Naive B cell (primary cell): Measurements from ENCODE around the gene KIF1A. TPM values are rescaled to one million over a fixed set of nuclear protein-coding genes. Genes with fewer than 3 reads are reported as not detected.
"Not testable (repeated sequence)": the region's sequence is repeated elsewhere in the genome, so short reads cannot be mapped to it uniquely, and the experiment has no call there.

Source experiments
- ATAC-seq, 2 donors: fragments of 150-1000 bp; cut with Tn5 transposase; 2 replicates each; pipeline ENCODE4 v1.10.0; 2021; ENCODE audit warnings: low read depth in 2 of 2, mild to moderate bottlenecking in 2 of 2, moderate library complexity in 2 of 2
- DNase-seq: peaks from one replicate; pipeline ENCODE4 v3.0.0; 2022
- H3K27ac Mint-ChIP-seq, 6 donors: one replicate each; pipeline ENCODE4 v1.8.0; 2020 to 2022; ENCODE audit warnings: mild to moderate bottlenecking in 6 of 6, mixed read lengths in 6 of 6, moderate library complexity in 5 of 6, inconsistent platforms in 2 of 6
- H3K27me3 Mint-ChIP-seq, 3 donors: one replicate each; pipeline ENCODE4 v1.8.0; 2021 to 2022; ENCODE audit warnings: mixed read lengths in 3 of 3, mild to moderate bottlenecking in 1 of 3
- H3K36me3 Mint-ChIP-seq, 2 donors: one replicate each; pipeline ENCODE4 v1.8.0; 2020 to 2022; ENCODE audit warnings: mixed read lengths in 2 of 2, inconsistent platforms in 1 of 2, mild to moderate bottlenecking in 1 of 2
- H3K4me1 Mint-ChIP-seq, 3 donors: one replicate each; pipeline ENCODE4 v1.8.0; 2020 to 2022; ENCODE audit warnings: mixed read lengths in 3 of 3, inconsistent platforms in 1 of 3, mild to moderate bottlenecking in 1 of 3, moderate library complexity in 1 of 3
- H3K4me3 Mint-ChIP-seq, 8 donors: one replicate each; pipeline ENCODE4 v1.8.0; 2020 to 2022; ENCODE audit warnings: mild to moderate bottlenecking in 8 of 8, mixed read lengths in 8 of 8, moderate library complexity in 8 of 8, inconsistent platforms in 2 of 8
- H3K9me3 Mint-ChIP-seq, 7 donors: one replicate each; pipeline ENCODE4 v1.8.0; 2020 to 2022; ENCODE audit warnings: mixed read lengths in 7 of 7, mild to moderate bottlenecking in 5 of 7, inconsistent platforms in 2 of 7, moderate library complexity in 1 of 7
- polyA plus RNA-seq, 6 donors: library from polyadenylated mRNA; unstranded; fragments of 300-500 nt; fragmentation: Illumina TruSeq; gene quantifications; one replicate each; pipeline ENCODE4 v1.2.3, GENCODE V29; 2021; ENCODE audit warnings: low read depth in 6 of 6

The KIF1A gene
- polyA plus RNA-seq, 6 donors from 2014 or later = not detected

DNA sequence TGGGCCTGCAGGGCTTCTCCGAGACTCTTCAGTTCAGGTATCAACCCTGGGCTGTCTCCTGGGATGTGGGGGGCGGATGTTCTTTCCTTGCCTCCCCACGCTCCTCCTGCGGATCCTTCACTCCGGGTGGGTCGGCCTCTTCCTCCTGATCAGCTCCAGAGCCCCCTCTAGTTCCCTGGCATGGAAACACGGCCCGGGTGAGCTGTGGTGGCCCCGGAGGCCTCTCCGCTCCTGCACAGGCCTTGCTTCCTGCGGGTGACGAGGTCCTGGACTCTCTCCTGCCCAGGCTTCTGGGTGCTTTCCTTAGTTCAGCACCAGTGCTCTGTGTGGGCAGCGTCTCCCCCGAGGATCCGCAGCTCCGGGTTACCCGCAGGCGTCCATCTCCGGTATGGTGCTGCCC lies 124.4 kb downstream of the KIF1A start:
- H3K4me3 Mint-ChIP-seq, H3K4me1 Mint-ChIP-seq, H3K27ac Mint-ChIP-seq, H3K9me3 Mint-ChIP-seq, H3K27me3 Mint-ChIP-seq, ATAC-seq, DNase-seq, H3K36me3 Mint-ChIP-seq: not testable (repeated sequence)

GRCh38 chr2:240694304-240694703 lies 125.7 kb downstream of the KIF1A start:
- H3K9me3 Mint-ChIP-seq, H3K4me3 Mint-ChIP-seq, H3K36me3 Mint-ChIP-seq, H3K4me1 Mint-ChIP-seq, H3K27ac Mint-ChIP-seq, DNase-seq, H3K27me3 Mint-ChIP-seq, ATAC-seq: not testable (repeated sequence)

DNA sequence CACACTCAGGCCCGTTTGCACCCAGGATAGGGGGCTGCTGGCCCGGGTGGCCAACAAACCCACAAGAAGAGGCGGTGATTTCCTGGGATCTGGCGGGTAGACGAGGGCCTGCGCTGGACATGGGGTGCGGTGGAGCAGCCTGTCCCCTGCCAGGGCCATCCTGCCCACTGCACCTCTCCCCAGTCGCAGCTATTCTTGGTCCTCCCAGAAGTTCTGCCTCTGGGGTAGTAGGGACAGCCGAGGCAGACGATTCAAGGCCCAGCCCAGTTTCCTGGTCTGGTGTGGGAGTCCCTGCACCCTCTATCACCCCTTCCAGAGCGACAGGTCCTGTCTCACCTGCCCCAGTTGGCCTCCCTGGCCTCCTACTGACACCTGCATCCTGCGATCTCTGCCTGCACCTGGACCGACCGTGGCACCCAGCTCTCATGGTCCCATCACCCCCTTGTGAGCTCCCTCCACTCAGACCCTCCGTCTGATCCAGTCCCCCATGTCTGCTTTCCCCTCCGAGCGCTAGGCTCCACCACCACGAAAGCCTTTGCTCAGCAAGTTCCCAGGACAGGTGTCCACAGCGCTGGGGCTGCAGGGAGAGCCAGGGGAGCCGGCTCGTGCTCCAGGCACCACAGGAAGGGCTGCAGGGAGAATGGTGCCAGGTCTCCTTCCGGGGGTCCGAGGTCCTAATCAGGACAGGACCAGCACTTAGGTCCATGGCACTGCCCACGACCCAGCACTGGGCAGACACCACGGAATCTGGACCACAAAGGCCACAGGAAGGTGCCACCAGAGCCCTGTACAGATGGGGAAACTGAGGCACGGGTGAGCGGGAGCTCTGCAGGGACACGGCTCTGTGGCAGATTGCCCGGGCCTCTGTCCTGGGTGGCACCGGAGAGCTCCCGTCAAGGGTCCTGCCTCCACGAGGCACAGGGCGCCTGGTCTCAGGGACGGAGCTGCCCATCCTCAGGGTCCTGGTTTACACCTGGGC lies 127.1 kb downstream of the KIF1A start:
- DNase-seq, H3K27ac Mint-ChIP-seq, ATAC-seq, H3K27me3 Mint-ChIP-seq, H3K4me3 Mint-ChIP-seq, H3K4me1 Mint-ChIP-seq, H3K36me3 Mint-ChIP-seq, H3K9me3 Mint-ChIP-seq: not testable (repeated sequence)

DNA sequence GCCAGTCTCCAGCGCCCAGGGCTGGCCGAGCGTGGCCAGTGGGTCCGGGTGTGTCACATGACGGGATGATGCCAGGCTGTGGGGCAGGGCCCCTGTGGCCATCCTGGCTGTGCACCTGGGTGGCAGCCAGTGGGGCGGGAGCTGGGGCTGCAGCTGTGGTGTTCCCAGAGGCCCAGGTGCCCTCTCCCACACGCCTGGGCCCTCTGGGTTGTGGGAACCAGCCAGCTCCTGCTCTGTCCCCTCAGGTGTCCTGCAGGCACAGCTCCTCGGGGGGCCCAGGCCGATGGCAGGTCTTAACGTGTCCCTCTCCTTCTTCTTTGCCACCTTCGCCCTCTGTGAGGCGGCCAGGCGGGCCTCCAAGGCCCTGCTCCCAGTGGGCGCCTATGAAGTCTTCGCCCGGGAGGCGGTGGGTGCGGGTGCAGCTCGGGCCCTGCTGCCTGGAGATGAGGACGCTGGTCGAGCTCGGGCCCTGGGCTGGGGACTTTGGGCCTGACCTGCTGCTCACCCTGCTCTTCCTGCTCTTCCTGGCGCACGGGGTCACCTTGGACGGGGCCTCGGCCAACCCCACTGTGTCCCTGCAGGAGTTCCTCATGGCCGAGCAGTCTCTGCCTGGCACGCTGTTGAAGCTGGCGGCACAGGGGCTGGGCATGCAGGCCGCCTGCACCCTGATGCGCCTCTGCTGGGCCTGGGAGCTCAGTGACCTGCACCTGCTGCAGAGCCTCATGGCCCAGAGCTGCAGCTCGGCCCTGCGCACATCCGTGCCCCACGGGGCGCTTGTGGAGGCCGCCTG lies 128.2 kb downstream of the KIF1A start, which contains the start of gene AQP12A:
Gene AQP12A (plus strand): TSS at position 236 of the 790 bp plus-strand sequence. CDS start 48 bp downstream, at position 284.
- DNase-seq, H3K4me3 Mint-ChIP-seq, H3K27me3 Mint-ChIP-seq: not testable (repeated sequence)

GRCh38 chr2:240691075-240691427 lies 129.0 kb downstream of the KIF1A start:
- H3K9me3 Mint-ChIP-seq, DNase-seq, H3K27ac Mint-ChIP-seq, H3K27me3 Mint-ChIP-seq, ATAC-seq, H3K4me1 Mint-ChIP-seq, H3K36me3 Mint-ChIP-seq, H3K4me3 Mint-ChIP-seq: not testable (repeated sequence)

More for the DNA sequence above, 128.2 kb downstream of the KIF1A start, which contains the start of gene AQP12A:
- ATAC-seq, H3K36me3 Mint-ChIP-seq, H3K27ac Mint-ChIP-seq, H3K9me3 Mint-ChIP-seq, H3K4me1 Mint-ChIP-seq: not testable (repeated sequence)

- DNase-seq, H3K4me1 Mint-ChIP-seq, H3K36me3 Mint-ChIP-seq, H3K9me3 Mint-ChIP-seq, H3K27me3 Mint-ChIP-seq, H3K27ac Mint-ChIP-seq: not testable (repeated sequence)
- ATAC-seq = peak in 1 of 2 donors; percentile 45
- H3K4me3 Mint-ChIP-seq = peak overlapping the region in 2 of 8 donors; percentile 20 to 32
Measured at GRCh38 chr2:240690421-240691074, 129.5 kb downstream of the KIF1A start.

DNA sequence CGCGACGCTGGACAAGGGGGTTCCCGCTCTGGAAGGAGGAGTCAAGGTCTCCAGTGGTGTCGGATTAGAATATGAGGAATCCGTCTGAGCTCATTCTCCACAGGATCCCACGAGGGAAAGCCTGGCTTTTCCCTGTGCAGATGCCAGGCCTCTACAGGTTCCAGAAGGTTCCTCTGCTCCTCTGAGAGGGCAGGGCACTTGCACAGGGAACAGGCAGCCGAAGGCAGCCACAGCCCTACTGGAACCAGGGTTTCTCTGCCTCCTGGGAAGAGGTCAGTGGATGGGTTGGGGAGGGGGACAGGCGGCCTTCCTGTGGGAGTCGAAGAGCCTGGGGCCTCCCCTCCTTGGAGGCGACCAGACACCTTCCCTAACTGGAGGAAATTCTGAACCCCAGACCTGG lies 130.0 kb downstream of the KIF1A start:
- DNase-seq = no peak
- H3K4me1 Mint-ChIP-seq = no peaks in the 10 kb centered on the region
- no peaks in the 10 kb centered on the region for H3K9me3 Mint-ChIP-seq
- H3K27ac Mint-ChIP-seq = no peak overlapping the region
- no peaks in the 10 kb centered on the region for H3K36me3 Mint-ChIP-seq
- no peak for ATAC-seq
- peak overlapping the region in 2 of 8 donors; percentile 15 to 32 for H3K4me3 Mint-ChIP-seq
- H3K27me3 Mint-ChIP-seq = no peaks in the 10 kb centered on the region

DNA sequence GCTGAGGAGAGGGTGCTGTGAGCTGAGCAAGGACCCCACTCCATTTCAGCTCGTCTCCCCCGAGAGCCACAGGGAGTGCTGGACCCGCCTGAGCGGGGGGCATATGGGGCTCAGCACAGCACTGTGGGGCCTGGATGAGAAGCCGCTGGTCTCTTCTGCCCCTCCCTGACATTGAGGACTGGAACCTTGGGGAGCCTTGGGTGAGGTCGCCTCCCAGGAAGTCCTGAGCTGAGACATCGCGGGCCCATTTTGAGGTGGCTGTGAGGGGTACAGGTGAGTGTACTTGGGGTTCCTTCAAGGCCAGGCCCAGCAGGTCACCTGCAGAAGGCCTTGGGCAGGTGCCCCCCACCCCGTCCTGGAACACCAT lies 131.5 kb downstream of the KIF1A start:
- no peak overlapping the region for H3K27ac Mint-ChIP-seq
- H3K4me3 Mint-ChIP-seq = no peak overlapping the region
- DNase-seq (no peak), ATAC-seq (no peak)
- H3K27me3 Mint-ChIP-seq = no peaks in the 10 kb centered on the region
- H3K36me3 Mint-ChIP-seq = no peaks in the 10 kb centered on the region
- H3K4me1 Mint-ChIP-seq = peaks cover 0 to 8% (median 4%) of the 10 kb centered on the region in 3 donors
- H3K9me3 Mint-ChIP-seq = no peaks in the 10 kb centered on the region

DNA sequence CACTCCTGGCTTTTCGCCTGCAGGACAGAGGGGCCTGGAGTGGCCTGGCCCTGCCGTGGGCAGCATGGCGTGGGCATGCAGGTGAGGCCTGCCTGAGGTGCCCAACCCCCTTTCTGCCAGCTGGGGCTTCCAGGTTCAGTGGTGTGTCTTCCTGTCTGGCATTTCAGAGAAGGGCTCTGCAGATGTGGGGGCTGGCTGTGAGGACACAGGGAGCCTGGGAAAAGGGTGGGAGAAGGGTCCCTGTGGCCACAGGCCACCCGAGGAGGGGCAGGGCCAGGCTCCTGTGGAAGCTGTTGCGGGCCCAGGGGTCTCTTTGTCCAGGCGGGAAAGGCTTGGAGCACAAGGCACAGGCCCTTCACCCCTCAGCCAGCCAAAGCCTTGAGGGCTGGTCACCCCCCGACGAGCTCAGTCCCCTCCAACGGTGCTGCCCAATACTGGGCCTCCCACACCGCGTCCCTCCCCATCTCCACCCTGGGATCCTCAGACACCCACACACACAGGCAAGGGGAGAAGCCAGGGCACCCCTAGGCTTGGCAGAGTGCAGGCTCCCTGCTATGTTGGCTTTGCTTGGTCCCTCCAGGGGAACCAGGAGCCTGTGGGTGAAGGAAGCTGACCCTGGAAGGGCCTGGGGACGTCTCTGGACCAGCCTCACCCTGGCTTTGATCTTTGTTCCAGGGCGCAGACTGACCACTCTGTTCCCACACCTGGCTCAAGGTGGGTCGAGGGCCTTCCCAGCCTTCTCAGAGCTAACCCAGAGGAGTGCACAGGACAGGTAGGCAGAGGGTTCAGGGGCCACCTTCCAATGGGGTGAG lies 132.1 kb downstream of the KIF1A start:
- Mint-ChIP-seq H3K4me3 (no peak overlapping the region), H3K4me1 (peaks cover 0 to 11% (median 4%) of the 10 kb centered on the region in 3 donors), H3K36me3 (no peaks in the 10 kb centered on the region), H3K27me3 (no peaks in the 10 kb centered on the region), H3K27ac (no peak overlapping the region), H3K9me3 (no peaks in the 10 kb centered on the region)
- DNase-seq = no peak
- no peak for ATAC-seq

DNA sequence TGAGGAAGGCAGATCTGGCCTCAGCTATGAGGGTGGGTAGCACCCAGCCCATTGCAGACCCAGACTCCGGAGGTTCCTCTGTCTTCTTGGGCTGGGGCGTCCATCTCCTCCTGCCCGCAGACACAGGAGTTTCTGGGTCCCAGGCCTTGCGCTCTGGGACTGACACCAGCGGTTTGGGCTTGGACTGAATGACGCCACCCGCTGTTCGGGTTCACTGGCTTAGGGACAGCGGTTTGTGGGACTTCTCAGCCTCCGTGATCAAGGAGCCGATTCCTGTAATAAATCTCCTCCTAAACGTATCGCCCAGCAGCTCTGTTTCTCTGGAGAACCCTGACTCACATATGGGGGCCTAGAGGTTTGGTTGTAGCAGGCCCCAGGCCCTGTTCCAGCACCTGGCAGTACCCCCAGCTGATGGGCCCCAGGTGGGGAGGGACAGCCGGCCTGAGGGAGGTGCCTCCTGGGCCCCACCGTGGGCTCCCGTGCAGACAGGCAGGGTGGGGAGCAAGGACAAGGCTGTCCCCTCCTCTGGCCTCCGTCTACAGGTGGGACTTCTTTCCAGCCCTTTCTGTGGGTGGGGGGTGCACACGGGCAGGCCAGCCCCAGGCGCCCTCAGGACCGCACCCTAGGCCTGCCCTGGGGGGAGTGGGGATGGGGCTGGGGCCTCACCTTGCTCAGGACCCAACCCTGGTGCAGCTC lies 132.8 kb downstream of the KIF1A start:
- Mint-ChIP-seq H3K27ac (peak overlapping the region in 1 of 6 donors; percentile 30), H3K4me3 (no peak overlapping the region), H3K9me3 (no peaks in the 10 kb centered on the region), H3K4me1 (peaks cover 0 to 11% (median 4%) of the 10 kb centered on the region in 3 donors), H3K36me3 (no peaks in the 10 kb centered on the region), H3K27me3 (no peaks in the 10 kb centered on the region)
- ATAC-seq (no peak), DNase-seq (no peak)

- H3K4me3 Mint-ChIP-seq = peak overlapping the region in 1 of 8 donors; percentile 50
- no peaks in the 10 kb centered on the region for H3K36me3 Mint-ChIP-seq
- ATAC-seq (no peak), DNase-seq (no peak)
- no peaks in the 10 kb centered on the region for H3K9me3 Mint-ChIP-seq
- peak overlapping the region in 1 of 6 donors; percentile 30 for H3K27ac Mint-ChIP-seq
- no peaks in the 10 kb centered on the region for H3K27me3 Mint-ChIP-seq
- peaks cover 0 to 11% (median 4%) of the 10 kb centered on the region in 3 donors for H3K4me1 Mint-ChIP-seq
Measured at GRCh38 chr2:240686460-240686859, 133.6 kb downstream of the KIF1A start.

DNA sequence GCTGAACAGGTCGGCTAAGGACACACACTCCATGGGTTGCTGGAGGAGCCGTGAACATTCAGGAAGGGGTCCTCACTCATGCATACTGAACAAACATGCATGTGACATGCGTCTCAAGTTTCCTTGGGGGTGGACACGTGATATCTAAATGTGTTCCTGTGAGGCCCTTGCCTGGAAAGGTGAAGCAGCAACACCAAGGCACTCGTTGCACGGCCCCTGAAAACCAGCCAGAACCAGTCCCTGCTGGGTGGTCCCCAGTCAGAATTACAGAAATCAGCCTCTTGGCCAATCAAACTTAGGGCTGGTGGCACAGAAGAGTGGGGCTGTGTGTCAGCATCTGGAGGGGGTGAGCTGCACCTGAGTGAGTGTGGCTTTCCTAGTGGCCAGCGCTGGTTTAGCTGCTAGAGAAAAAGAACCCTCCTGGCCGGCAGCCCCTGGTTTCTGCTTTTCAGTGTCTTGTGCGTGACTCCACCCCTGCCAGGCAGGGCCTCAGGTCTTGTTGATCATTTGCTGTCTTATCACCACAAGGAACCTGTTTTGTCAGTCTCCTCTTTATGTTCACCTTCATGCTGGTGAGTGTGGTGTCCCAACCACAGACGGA lies 134.1 kb downstream of the KIF1A start:
- Mint-ChIP-seq H3K27me3 (no peaks in the 10 kb centered on the region), H3K4me1 (peaks cover 0 to 11% (median 4%) of the 10 kb centered on the region in 3 donors), H3K9me3 (no peaks in the 10 kb centered on the region), H3K36me3 (no peaks in the 10 kb centered on the region), H3K27ac (peak overlapping the region in 1 of 6 donors; percentile 63), H3K4me3 (peak overlapping the region in 1 of 8 donors; percentile 50)
- ATAC-seq (no peak), DNase-seq (no peak)
